ENCODE data around the gene CGNL1. TPM values are rescaled to one million over a fixed set of nuclear protein-coding genes. Genes with fewer than 3 reads are reported as not detected.

The CGNL1 gene
- total RNA-seq, 1 donor from 2014 or later, result 7.1 TPM

GRCh38 chr15:57495041-57495440, 118.7 kb downstream of the CGNL1 start:
- Mint-ChIP-seq H3K27ac (ENCODE audit: unreplicated experiment) (no peak overlapping the region), H3K4me3 (ENCODE audit: unreplicated experiment) (no peak overlapping the region), H3K4me1 (ENCODE audit: low read depth) (peaks cover 24% of the 10 kb centered on the region), H3K36me3 (ENCODE audit: low read depth) (no peaks in the 10 kb centered on the region), H3K9me3 (ENCODE audit: low read depth) (no peaks in the 10 kb centered on the region), H3K27me3 (ENCODE audit: low read depth) (no peaks in the 10 kb centered on the region)
- DNase-seq (ENCODE audit: low spot score), result no peak
- no peak for TF ChIP-seq CTCF (IDR thresholded peaks at IDR 0.05)

- no peak overlapping the region for H3K27ac Mint-ChIP-seq (ENCODE audit: unreplicated experiment)
- H3K36me3 Mint-ChIP-seq (ENCODE audit: low read depth), result no peaks in the 10 kb centered on the region
- peaks cover 29% of the 10 kb centered on the region for H3K4me1 Mint-ChIP-seq (ENCODE audit: low read depth)
- H3K9me3 Mint-ChIP-seq (ENCODE audit: low read depth), result no peaks in the 10 kb centered on the region
- no peak overlapping the region for H3K4me3 Mint-ChIP-seq (ENCODE audit: unreplicated experiment)
- DNase-seq (ENCODE audit: low spot score), result no peak
- no peak for TF ChIP-seq CTCF (IDR thresholded peaks at IDR 0.05)
- no peaks in the 10 kb centered on the region for H3K27me3 Mint-ChIP-seq (ENCODE audit: low read depth)
Observed at GRCh38 chr15:57495554-57496165, 119.4 kb downstream of the CGNL1 start.

- no peak overlapping the region for H3K27ac Mint-ChIP-seq (ENCODE audit: unreplicated experiment)
- no peaks in the 10 kb centered on the region for H3K27me3 Mint-ChIP-seq (ENCODE audit: low read depth)
- no peak overlapping the region for H3K4me3 Mint-ChIP-seq (ENCODE audit: unreplicated experiment)
- no peaks in the 10 kb centered on the region for H3K36me3 Mint-ChIP-seq (ENCODE audit: low read depth)
- TF ChIP-seq CTCF (IDR thresholded peaks at IDR 0.05), result no peak
- H3K4me1 Mint-ChIP-seq (ENCODE audit: low read depth), result peaks cover 38% of the 10 kb centered on the region
- DNase-seq (ENCODE audit: low spot score), result no peak
- H3K9me3 Mint-ChIP-seq (ENCODE audit: low read depth), result no peaks in the 10 kb centered on the region
Observed at GRCh38 chr15:57496594-57496945, 120.3 kb downstream of the CGNL1 start.

GRCh38 chr15:57496946-57497869, 120.9 kb downstream of the CGNL1 start:
- Mint-ChIP-seq H3K36me3 (ENCODE audit: low read depth) (no peaks in the 10 kb centered on the region), H3K27ac (ENCODE audit: unreplicated experiment) (no peak overlapping the region), H3K4me3 (ENCODE audit: unreplicated experiment) (no peak overlapping the region), H3K27me3 (ENCODE audit: low read depth) (no peaks in the 10 kb centered on the region), H3K4me1 (ENCODE audit: low read depth) (peaks cover 44% of the 10 kb centered on the region), H3K9me3 (ENCODE audit: low read depth) (no peaks in the 10 kb centered on the region)
- no peak for DNase-seq (ENCODE audit: low spot score)
- no peak for TF ChIP-seq CTCF (IDR thresholded peaks at IDR 0.05)

- H3K27me3 Mint-ChIP-seq (ENCODE audit: low read depth), result no peaks in the 10 kb centered on the region
- H3K9me3 Mint-ChIP-seq (ENCODE audit: low read depth), result no peaks in the 10 kb centered on the region
- H3K27ac Mint-ChIP-seq (ENCODE audit: unreplicated experiment), result peak overlapping the region; percentile 37
- H3K4me1 Mint-ChIP-seq (ENCODE audit: low read depth), result peaks cover 66% of the 10 kb centered on the region
- H3K4me3 Mint-ChIP-seq (ENCODE audit: unreplicated experiment), result no peak overlapping the region
- no peaks in the 10 kb centered on the region for H3K36me3 Mint-ChIP-seq (ENCODE audit: low read depth)
- TF ChIP-seq CTCF (IDR thresholded peaks at IDR 0.05), result no peak
- no peak for DNase-seq (ENCODE audit: low spot score)
Observed at GRCh38 chr15:57500256-57500655, 124.0 kb downstream of the CGNL1 start.

Measured in chondrocyte (in vitro differentiated cells).